ENCODE measurements around the gene POLR2F.

DNA sequence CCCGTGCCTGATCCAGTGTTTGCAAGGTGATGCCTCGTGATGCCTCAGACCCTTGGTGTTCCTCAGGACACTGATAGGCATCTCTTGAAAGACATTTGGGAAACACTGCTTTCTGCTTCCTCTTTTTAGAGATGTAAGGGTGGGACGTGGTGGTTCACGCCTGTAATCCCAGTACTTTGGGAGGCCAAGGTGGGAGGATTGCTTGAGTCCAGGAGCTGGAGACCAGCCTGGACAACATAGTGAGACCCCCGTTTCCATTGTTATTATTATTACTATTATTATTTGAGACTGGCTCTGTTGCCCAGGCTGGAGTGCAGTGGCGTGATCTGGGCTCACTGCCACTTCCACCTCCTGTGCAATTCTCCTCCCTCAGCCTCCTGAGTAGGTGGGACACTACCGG lies 37.4 kb downstream of the POLR2F start:
- TF ChIP-seq, protein P1, sequence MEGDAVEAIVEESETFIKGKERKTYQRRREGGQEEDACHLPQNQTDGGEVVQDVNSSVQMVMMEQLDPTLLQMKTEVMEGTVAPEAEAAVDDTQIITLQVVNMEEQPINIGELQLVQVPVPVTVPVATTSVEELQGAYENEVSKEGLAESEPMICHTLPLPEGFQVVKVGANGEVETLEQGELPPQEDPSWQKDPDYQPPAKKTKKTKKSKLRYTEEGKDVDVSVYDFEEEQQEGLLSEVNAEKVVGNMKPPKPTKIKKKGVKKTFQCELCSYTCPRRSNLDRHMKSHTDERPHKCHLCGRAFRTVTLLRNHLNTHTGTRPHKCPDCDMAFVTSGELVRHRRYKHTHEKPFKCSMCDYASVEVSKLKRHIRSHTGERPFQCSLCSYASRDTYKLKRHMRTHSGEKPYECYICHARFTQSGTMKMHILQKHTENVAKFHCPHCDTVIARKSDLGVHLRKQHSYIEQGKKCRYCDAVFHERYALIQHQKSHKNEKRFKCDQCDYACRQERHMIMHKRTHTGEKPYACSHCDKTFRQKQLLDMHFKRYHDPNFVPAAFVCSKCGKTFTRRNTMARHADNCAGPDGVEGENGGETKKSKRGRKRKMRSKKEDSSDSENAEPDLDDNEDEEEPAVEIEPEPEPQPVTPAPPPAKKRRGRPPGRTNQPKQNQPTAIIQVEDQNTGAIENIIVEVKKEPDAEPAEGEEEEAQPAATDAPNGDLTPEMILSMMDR (IDR thresholded peaks at IDR 0.05): no peak
- TF ChIP-seq POLR2A (IDR thresholded peaks at IDR 0.05): no peak
